22Rv1 (cell line): ENCODE results near the gene CDC7.

Experiments
- H3K27ac ChIP-seq: fragments of 450-650 bp; 2 replicates; pipeline ENCODE4 v1.5.1; 2017
- CTCF ChIP-seq: fragments of 450-650 bp; IDR thresholded peaks from 2 replicates; pipeline ENCODE4 v1.5.1; 2017; ENCODE audit warnings: mild to moderate bottlenecking
- ZFX ChIP-seq: fragments of 450-650 bp; IDR thresholded peaks from 2 replicates; pipeline ENCODE4 v1.6.1; 2017; ENCODE audit warnings: antibody characterized with exemption, borderline replicate concordance

Gene CDC7

DNA sequence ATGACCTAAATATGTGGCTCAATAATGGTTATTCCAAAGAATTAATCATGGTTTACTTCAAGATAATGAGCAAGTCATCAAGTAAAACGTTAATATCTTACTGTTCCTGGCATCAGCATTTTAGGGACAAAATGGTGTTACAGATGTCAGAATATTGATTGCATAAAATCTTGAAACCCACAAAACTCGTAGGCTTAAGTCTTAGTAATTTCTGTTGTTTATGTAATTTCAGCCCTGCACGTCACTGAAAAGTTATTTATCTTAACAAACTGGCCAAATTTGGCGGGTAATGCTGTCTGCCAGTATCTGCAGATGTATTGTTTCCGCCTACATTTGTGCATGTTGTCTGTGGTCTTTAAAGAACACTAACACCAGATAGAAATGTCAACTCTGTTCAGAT, 25.8 kb downstream of the CDC7 start:
- H3K27ac ChIP-seq, result no peak overlapping the region
- no peak for TF ChIP-seq ZFX
- no peak for TF ChIP-seq CTCF

- H3K27ac ChIP-seq, result no peak overlapping the region
- TF ChIP-seq ZFX (no peak), CTCF (no peak)
Observed at GRCh38 chr1:91527266-91527765, 26.7 kb downstream of the CDC7 start.

DNA sequence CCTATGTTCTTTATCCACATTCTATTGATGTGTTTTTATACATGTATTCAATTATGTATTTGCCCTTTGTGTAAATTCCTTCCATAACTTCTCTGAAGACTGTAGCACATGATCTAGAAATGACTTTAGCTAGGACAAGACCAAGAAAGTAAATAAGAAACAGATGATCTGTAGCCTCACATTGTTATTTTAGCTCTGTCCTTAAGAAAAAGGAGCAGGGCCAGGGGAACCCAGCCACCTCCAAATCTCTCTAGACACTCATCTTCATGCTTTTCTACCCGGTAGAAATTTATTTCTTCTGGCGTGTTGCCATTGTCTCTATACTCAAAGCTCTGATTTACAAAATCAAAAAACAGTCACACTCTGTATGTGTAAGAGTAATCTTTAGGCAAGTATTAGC, 27.1 kb downstream of the CDC7 start:
- no peak for TF ChIP-seq CTCF
- no peak for TF ChIP-seq ZFX
- no peak overlapping the region for H3K27ac ChIP-seq

DNA sequence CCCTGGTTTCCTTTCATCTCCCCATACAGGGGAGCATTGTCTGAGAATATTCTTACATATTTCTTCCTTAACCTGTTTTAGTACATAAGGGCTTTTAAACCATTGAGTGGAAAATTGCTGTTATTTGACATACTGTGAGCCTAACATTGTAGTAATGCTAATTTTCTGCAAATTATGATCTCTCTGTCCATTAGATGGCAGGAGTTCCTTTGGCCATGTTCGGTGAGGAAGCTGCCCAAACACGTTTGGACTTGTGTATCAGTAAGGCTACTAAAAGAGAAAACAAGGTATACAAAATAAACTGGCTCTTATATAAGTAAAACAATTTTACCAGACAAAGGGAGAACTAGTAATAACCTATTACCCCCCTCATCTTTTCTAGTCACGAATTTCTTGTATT, 29.2 kb downstream of the CDC7 start:
- TF ChIP-seq CTCF (peak; percentile 44), ZFX (no peak)
- no peak overlapping the region for H3K27ac ChIP-seq

DNA sequence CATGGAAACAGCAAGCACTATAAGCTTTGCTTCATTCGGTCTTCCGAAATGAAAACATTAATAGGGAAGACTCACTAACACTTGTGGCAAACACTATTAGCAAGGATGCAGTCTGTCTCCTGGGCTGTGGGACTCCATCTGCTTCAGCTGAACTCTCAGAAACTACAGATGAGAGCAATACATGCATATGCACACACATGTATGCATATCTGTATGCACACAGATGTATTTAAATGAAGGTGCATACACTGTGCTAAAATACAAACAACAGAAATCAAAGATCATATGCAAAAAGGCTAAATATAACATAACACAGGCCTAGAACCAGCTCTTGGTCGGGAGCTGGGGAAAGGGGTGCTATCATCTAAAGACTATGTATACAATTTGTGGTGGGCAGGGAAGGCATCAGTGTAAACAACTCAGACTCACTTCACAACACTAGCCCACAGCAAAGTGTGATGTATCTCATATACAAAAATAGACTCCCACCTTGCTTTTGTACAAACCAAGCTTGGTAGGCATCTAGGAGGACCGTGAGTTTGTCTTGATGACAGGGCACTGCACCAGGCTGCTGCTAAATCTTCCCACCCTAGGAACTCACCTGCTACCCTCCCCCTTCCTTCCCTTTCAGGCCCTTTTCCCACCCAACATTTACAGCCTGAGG, 32.8 kb downstream of the CDC7 start:
- H3K27ac ChIP-seq, result no peak overlapping the region
- TF ChIP-seq CTCF, result no peak
- TF ChIP-seq ZFX, result no peak

- no peak for TF ChIP-seq CTCF
- no peak for TF ChIP-seq ZFX
- no peak overlapping the region for H3K27ac ChIP-seq
Observed at GRCh38 chr1:91535441-91535840, 34.8 kb downstream of the CDC7 start.

GRCh38 chr1:91537281-91537986, 36.8 kb downstream of the CDC7 start:
- H3K27ac ChIP-seq, result no peak overlapping the region

More at GRCh38 chr1:91537281-91537986, 36.8 kb downstream of the CDC7 start:
- TF ChIP-seq ZFX, result no peak
- no peak for TF ChIP-seq CTCF
